Measurements from ENCODE around the gene PEX14.

DNA sequence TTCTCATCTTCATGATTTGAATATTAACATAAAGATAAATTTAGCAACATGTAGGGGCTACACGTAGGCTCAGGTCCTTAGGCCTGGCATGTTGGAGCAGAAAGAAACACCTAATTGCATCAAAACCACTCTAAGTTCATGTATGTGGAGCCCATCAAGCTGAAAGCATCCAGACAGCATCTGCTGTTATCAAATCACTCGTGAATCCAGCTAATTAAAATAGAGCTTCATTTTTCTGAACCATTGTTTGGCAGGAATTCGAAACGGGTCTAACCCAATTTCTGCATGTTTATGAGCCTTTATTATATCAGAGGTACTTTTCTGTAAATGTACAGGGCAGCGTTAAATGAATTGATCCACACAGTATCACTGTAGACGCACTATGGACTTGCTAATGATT is 45.7 kb downstream of the PEX14 start:
- TF ChIP-seq, protein P1, sequence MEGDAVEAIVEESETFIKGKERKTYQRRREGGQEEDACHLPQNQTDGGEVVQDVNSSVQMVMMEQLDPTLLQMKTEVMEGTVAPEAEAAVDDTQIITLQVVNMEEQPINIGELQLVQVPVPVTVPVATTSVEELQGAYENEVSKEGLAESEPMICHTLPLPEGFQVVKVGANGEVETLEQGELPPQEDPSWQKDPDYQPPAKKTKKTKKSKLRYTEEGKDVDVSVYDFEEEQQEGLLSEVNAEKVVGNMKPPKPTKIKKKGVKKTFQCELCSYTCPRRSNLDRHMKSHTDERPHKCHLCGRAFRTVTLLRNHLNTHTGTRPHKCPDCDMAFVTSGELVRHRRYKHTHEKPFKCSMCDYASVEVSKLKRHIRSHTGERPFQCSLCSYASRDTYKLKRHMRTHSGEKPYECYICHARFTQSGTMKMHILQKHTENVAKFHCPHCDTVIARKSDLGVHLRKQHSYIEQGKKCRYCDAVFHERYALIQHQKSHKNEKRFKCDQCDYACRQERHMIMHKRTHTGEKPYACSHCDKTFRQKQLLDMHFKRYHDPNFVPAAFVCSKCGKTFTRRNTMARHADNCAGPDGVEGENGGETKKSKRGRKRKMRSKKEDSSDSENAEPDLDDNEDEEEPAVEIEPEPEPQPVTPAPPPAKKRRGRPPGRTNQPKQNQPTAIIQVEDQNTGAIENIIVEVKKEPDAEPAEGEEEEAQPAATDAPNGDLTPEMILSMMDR (conservative IDR thresholded peaks at IDR 0.05 in 1 of 2, IDR thresholded peaks at IDR 0.05 in 1 of 2; ENCODE audit: extremely low read depth in 1 of 2, insufficient read depth in 1 of 2, low read depth in 1 of 2, low read length in 2 of 2): no peak
- no peak for TF ChIP-seq EZH2 (IDR thresholded peaks at IDR 0.05; ENCODE audit: borderline replicate concordance, low read length)
